HG02798 (cell line): ENCODE results near the gene NEK4.
"Not testable (repeated sequence)": the region's sequence is repeated elsewhere in the genome, so short reads cannot be mapped to it uniquely, and the experiment has no call there.

Experiments
- ATAC-seq: cut with Tn5 transposase; IDR thresholded peaks from one replicate; pipeline ENCODE4 v1.9.1; 2021; ENCODE audit warnings: mild to moderate bottlenecking; ENCODE audit not compliant: unreplicated experiment, poor library complexity

Gene NEK4

DNA sequence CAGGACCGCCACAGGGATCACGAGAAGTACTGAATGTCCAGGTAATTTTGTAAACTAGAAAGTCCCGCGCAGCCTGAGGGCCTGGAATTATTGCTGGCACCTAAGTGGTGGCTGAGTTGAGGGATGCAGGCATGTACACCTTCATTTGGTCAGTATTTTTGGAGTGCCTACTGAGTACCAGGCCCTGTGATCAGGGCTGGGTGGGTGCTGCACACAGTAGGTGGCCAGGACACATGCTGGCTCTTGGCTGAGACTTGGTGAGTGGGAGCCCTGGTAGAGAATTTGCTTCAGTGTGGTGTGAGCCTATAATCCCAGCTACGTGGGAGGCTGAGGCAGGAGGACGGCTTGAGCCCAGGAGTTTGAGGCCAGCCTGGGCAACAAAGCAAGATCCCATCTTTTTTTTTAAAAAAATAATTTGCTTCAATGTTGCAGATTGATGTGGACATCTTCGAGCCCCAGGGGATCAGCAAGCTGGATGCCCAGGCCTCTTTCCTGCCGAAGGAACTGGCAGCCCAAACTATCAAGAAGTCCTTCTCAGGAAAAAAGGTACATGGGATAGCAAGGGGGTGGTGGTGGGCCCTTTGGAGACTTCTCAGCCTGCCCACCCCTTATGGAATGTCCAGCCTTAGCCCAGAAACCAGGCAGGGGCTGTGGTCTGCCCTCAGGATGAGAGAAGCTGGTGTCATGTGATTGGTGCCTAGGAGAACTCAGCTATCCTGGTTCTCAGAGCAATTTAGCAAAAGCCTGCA lies 9.3 kb upstream of the NEK4 start:
- ATAC-seq, result no peak

DNA sequence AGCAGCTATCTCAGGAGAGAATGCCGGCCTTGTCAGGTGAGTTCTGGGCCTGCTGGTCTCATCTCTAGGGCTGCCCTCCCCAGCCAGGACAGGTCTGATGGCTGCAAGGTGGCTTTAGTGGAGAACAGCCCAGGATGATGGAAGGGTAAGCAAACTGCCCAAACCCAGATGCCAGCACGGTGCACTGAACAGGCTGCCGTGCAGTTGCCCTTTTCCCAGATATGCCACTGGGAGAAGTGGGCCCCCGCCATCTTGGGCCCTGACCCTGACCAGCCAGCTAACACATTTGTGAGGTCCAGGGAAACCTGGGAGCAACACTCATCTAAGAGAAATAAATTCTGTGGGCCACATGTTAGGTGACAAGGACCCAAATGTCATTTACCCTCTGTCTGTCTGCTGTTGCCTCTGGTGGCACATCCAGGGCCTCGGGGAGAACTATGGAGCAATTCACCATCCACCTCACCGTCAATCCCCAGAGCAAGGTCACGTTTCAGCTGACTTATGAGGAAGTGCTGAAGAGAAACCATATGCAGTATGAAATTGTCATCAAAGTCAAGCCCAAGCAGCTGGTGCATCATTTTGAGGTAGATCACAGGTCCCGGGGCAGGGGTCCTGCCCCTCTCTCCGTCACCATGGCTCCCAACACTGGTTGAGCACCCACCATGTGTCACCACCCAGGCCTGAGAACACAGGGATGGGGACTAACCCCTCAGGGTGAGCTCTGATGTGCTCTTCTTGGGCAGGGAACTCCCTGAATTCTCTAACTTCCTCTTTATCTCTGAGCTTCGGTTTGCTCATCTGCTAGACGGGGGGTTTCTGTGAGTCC lies 8.5 kb upstream of the NEK4 start:
- ATAC-seq, result peak; percentile 69

DNA sequence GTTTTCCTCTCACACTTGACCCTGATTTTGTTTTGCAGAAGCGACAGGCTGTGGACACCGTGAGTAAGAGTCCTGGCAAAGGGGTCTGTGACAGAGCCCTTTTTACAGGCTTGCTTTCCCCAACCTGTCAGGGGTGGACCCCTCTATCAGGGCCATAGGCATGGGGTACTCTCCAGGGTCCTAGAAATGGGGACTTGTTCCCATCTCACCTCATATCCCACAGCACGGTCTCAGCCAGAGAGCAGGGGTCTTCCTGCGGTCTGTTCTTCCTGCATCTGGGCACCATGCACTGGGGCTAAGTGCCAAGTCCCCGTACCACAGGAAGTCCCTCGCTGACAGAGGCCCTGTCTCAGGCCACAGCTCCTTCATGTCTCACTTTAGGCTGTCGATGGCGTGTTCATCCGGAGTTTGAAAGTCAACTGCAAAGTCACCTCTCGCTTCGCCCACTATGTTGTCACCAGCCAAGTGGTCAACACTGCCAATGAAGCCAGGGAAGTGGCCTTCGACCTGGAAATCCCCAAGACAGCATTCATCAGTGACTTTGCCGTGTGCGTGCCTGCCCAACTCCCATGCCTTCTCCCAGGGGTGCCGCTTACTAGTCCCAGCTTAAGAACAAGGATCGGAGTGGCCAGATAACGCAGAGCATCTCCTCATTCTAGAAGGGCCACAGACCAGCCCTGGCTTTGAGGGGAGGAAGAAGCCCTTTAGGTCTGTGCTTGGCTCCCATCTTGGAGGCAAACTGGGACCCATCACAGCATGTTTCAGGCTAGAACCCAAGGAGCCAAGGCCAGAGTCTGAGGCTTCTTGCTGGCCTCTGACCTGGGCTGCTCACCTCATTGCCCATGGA lies 7.4 kb upstream of the NEK4 start:
- no peak for ATAC-seq

DNA sequence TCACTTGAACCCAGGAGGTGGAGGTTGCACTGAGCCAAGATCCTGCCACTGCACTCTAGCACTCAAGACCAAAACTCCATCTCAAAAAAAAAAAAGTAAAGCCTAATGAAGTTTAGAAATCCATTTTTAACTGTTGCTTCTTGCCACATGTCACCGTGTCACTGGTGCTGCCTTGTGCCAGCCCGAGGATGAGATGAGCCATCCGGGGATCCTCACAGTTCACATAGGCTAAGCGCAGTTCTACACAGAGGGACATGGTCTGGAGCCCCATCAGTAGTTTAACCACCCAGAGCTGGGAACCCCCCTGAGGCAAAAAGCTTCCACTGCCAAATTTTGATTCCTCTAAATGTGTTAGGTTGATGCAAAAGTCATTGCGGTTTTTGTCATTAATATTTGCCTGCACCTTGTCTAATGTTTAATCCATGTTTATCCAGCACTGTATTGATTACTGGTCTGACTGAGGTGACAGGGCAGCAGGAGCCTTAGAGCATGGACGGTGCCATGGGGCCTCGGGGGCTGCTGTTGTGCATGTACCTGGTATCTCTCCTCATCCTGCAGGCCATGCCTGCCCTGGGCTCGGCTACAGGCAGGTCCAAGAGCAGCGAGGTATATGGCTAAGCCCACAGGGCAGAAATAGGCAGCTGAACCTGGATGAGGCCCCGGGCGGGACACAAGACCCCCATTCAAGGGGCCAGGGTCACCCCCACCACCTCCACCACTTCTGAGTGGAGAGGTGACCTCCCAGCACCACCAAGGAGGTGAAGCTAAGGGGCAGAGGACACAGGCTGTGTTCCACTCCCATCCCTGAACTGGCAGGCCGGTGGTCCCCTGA lies 6.6 kb upstream of the NEK4 start, which contains the start of gene ITIH1:
ITIH1 (plus strand) TSS at position 473 of the 832 bp plus-strand sequence; CDS start at position 490, 17 bp downstream.
- ATAC-seq, result no peak

DNA sequence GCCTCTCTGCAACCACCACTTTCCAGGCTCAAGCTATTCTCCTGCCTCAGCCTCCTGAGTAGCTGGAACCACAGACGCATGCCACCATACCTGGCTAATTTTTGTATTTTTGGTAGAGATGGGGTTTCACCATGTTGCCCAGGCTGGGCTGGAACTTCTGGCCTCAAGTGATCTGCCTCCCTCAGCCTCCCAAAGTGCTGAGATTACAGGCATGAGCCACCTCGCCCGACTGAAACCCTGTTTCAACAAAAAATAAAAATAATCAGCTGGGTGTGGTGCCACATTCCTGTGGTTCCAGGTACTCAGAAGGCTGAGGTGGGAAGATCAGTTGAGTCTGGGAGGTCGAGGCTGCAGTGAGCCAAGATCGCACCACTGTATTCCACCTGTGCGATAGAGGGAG lies 5.7 kb upstream of the NEK4 start:
- ATAC-seq, result not testable (repeated sequence)

DNA sequence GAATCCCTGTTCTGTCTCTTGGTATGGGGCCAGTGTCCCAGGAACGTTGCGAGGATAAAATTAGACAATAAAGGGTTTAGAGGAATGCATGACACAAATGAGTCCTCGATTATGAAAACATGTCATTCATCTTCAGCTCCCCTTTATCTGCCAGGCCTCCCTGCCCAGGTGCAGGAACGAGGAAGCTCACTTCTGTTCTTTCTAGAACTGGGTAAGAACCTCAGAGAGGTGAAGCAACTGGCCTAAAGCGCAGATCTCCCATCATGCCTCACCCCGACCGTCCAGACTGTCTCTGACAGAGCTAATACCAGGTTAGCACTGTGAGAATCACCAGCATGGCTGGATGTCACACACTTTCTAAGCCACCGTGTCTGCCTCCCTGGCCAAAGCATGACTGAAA lies 5.1 kb upstream of the NEK4 start:
- no peak for ATAC-seq

DNA sequence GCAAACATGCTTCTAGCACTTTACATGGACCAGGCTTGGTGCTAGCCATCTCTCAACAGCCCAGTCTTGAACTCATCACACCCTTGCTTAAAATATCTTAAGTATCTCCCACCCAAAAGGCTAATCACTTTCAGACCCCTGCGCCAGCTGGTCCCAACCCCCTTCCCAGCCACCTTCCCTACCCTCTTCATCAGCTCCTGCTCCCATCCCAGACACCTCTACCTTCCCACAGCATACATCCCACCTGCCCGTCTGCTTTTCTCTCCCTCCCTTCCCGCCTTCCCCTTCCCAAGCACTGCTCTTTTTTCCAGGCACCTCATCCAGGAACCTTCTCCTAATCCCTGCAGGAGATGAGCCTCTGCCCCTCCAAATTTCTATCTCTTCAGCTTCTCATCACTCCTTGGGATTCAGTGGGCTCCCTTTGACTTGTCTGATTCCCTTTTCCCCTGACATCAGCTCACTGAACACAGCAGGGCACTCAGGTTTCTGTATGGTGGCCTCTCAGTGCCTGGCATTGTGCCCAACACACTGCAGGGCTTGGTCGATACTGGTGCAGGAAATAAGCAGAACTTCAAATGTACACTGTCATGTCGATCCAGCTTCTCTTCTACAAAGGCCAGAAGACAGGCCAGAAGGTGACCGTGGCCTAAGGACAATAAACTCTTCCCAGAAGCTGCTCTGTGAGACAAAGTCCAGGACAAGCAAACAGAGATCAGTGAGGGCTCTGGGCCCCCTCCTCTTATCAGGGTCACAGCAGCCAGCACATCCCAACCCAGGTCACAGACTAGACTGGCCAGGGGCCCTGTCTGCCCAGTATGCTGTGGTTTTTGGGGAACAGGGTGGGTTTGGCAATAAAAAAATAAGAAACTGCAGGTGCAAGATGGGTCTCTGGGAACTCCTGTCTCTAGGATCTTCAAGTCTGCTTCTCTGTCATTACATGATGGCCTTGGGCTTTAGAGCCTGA lies 4.4 kb upstream of the NEK4 start:
- ATAC-seq, result no peak

DNA sequence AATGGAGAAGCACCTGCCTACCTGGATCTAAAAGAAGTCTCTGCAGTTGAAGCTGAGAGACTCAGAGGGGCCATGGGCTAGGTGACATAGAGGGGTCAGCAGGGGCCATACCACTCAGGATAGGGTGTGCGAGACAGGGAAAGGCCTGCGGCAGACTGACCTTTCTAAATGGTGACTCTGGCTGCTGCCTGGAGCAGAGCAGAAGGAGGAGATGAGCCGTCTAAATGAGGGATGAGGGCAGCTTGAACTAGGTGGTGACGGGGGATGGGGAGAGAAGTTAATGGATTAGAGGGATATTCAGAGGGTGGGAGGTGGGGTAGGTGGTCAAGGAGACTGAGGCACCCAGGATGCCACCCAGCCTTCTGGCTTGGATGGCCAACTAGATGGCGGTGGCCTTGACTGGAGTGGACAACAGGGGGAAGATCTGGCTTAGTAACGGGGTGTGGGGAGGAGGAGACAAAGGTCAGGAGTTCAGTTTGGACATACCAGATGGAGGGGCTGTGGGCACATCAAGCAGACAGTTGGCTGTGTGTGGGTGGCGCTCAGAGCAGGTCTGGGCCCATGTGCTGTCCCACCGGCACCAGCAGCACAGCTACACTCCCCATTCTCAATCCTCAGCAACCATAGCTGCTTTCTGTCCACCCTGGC lies 3.5 kb upstream of the NEK4 start:
- no peak for ATAC-seq

DNA sequence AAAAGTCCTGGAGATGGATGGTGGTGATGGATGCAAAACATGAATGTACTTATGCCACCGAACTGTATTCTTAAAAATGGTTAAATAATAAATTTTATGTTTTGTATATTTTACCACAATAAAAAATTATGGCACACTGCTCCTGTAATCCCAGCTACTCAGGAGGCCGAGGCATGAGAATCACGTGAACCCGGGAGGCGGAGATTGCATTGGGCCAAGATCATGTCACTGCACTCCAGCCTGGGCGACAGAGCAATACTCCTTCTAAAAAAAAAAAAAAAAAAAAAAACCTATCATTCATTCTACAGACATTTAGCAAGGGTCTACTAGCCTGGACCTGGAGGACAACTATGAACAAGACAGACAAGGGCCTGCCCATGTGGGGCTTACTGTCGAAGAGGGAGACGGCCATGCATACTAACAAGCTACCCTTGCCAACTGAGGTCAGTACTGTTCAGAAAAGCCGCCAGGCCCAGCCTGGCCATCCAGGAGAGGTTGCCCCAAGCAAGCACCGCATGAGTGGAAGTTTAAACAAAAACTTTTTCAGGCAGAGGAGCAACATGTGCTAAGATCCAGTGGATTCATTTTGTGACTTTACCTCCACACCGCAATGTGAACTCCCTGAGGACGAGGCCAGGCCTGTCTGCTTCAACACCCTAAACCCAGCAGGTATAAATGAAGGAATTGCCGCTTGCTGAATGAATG lies 2.8 kb upstream of the NEK4 start:
- ATAC-seq, result no peak

DNA sequence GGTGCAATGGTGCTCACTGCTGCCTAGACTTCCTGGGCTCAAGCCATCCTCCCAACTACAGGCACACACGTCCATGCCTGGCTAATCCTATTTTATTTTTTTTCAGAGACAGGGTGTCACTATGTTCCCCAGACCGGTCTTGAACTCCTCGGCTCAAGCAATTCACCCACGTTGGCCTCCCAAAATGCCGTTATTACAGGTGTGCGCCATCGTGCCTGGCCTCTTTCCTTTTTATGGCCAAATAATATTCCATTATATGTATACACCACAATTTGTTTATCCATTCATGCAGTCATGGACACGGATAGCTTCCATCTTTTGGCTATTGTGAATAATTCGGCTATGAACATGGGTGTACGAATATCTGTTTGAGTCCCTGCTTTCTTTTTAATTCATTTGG lies 962 bp upstream of the NEK4 start:
- no peak for ATAC-seq

DNA sequence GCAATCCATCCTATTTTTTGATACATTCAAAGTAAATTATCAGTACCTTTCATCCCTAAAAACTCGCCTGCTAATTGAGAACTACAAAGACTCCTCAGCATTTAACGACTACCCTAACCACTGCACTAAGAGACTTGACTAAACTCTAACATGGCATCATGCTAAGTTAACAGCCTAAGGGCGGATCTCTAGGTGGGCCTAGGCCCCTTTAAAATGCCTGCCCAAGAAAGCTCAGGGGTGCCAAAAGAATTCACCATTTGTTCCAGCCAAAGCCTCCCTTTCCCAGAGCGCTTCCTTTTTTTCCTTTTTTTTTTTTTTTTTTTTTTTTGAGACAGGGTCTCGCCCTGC lies 568 bp upstream of the NEK4 start:
- ATAC-seq, result no peak

DNA sequence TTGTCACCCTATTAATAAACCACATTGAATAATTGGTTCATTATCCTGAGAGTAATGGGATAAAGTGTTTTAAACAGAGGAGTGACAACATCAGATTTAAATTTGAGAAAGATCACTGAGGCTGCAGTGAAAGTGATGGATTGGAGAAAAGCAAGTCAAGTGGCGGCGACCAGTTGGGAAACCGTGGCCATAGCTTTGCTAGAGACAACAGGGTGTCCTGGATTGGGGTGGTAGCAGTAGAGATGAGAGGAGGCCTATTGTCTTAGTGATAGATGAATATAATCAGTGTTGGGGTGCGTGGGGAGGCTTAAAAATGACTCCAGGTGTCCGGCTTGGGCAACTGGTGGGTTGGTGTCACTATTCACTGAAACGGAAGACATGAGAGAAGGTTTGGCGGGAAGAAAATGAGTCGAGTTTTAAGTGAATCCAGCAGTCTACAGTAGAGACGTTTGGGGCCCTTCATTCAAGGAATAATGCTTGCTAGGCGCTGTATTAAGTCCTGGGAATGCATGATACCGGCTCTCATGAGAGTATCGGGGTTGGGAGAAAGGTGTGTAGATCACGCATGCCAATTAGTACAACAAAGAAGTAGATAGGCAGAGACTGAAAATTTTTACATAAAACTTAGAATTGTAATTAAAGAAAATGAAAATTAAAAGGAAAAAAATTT lies 819 bp downstream of the NEK4 start:
- ATAC-seq, result no peak

DNA sequence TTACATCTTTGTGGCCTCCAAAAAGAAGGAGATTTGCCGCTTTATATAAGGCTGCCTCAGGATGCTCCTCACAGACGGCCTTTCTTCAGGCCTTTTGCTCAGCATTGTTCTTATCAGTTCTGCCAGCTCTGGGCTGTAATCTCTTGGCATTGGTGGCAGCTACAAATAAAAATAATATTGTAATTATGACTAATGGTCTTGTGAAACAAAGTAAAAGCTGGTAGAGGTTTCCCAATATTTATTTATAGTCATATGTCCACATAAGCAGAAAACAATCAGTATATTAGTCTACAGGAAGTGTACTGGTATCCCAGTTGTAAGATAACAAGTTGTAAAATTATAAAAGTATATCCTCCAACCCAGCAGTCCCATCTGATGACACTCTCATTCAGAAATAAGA lies 7.3 kb downstream of the NEK4 start:
- ATAC-seq, result no peak

DNA sequence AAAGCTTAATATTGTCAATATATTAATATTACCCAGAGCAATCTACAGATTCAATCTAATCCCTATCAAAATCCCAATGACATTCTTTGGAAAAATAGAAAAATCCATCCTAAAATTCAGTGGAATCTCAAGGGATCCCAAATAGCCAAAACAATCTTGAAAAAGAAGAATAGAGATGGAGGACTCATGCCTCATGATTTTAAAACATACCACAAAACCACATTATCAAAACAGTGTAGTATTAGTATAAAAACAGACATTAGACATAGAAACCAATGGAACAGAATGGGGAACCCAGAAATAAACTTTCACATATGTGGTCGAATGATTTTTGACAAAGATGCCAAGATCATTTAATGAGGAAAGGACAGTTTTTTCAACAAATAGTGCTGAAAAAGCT lies 14.6 kb downstream of the NEK4 start:
- no peak for ATAC-seq

DNA sequence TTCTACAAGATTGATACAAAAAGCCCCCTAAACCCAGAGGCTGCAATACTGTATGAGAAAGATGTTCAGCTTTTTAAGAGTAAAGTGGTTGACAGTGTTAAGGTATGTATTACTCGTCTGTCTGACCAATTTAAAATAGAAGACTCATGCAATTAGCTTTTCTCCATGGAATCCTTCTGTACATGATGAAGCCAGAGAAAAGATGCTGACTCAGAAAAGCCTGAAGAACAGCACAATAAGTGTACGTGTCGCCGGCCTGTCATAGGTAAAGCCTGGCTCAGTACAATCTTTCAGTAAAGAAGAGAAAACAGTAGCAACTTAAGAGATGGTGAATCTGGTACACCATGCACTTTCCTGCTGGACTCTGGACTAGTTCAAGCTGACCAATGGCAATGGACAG lies 16.4 kb downstream of the NEK4 start:
- ATAC-seq, result no peak

DNA sequence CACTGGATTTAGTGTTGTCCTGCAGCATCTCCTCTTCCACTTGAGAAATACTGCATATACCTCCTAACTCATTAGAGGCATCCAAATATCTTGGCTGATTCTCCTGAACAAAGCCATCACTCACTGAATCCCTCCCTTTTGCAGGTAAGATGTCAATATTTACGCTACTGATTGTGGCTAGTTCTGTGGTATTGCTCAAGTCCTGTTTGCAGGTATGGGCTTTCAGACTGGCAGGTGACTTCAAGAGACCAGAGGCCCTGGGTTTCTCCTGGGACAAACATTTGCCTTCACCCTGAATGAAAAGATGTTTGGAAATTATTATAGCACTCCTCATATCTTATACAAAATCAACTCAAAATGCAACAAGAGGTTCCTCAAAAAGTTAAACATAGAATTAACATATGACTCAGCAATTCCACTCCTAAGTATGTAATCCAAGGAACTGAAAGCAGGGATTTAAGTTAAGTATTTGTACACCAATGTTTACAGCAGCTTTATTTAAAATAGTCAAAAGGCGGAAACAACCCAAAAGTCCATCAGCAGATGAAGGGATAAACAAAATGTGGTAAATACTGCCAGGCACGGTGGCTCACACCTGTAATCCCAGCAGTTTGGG lies 18.6 kb downstream of the NEK4 start:
- no peak for ATAC-seq

DNA sequence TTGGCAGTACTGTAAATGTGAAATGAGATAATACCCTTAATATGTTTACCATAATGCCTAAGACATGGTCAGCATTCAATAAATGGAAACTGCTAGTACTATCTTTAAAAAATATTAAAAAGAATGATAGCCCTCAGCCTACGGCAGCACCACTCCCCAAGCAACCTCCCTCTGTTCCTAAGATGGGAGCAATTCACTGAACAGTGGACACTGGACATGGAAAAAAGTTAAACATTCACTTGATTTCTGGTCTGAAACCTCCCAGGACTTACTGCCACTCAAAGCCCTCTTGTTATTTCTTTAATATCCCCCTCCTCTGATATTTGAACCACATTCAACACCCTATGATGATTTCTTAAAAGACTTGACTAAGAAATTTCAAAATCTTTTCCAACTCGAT lies 27.0 kb downstream of the NEK4 start:
- no peak for ATAC-seq
